NCI-H1694 treated with DMSO at 0.1 percent for 48 hours (cell line): ENCODE data around the gene FBXO41.
A peak's percentile ranks its signal among the peaks of the same experiment; 100 is the strongest.

Source experiments
- DNase-seq: peaks from one replicate; lab custom pipeline; 2025; lab: John Stamatoyannopoulos, UW

The FBXO41 gene

DNA sequence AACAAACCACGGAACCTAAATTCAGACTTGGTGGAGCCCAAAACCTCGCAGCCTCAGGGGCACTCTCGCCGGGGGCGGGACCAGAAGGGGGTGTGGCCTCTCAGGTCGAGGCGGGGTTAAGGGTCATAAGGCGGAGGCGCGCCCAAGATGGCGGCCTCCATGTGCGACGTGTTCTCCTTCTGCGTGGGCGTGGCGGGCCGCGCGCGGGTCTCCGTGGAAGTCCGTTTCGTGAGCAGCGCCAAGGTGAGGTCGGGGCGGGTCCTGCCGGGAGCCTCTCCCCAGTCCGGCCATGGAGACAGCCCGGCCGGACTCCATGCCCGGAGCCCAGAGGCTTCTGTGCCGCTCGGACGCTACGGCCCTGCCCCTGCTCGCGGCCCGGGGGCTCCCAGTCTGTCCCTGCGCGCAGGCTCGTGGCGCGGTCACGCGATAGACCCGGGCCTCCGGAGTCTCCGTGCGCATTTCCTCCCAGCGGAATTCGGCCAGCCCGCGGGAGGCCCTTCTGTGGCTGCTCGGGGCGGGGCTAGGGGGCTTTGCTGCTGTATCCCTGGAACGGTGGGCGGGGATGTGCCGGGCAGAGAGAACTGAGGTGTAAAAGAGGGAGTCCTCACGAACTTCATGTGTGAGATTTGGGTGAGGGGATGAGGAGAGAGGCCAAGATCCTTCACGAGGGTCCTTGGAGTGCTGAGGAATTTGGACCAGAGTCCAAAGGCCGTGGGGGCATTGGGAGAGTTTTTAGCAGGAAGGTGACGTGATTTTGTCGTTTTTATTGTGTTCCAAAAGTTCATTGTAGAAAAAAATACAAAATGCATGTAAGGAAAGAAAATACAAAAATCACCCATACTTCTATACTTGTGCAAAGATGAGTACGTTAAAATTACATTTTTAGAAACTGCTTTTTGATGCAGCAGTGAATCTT lies 69.9 kb downstream of the FBXO41 start, which contains the start of gene SMYD5:
TSS of gene SMYD5 (plus strand) at position 126 of the 916 bp plus-strand sequence. CDS start at position 148, 22 bp downstream.
- DNase-seq: peak; percentile 77

- peak; percentile 66 for DNase-seq
These were observed 71.7 kb downstream of the FBXO41 start for GRCh38 chr2:73212448-73213176.

DNA sequence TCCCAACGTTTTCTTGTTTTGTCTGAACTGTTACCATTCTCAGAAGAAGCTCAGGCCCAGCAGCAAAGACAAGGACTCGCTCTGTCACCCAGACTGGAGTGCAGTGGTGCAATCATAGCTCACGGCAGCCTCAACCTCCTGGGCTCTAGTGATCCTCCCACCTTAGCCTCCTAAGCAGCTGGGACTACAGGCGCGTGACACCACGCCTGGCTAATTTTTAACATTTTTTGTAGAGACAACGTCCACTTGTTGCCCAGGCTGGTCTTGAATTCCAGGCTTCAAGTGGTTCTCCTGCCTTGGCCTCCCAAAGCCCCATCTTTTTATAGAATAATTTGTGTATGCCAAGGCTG lies 72.2 kb downstream of the FBXO41 start:
- DNase-seq: no peak

DNA sequence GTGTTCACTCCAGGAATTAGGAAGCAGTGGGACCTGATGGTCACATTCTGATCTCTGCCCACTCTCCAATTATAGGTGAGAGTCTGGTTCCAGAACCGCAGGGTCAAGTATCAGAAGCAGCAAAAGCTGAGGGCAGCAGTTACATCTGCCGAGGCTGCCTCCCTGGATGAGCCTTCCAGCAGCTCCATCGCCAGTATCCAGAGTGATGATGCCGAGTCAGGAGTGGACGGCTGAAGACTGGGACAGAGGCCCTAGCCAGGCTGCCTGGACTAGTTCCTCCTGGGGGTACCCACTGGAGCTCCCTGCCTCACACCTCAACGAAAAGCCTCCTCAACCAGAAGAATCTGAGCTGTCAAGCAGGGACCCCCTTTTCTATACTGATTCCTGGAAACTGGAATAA lies 73.6 kb downstream of the FBXO41 start:
- DNase-seq: no peak

DNA sequence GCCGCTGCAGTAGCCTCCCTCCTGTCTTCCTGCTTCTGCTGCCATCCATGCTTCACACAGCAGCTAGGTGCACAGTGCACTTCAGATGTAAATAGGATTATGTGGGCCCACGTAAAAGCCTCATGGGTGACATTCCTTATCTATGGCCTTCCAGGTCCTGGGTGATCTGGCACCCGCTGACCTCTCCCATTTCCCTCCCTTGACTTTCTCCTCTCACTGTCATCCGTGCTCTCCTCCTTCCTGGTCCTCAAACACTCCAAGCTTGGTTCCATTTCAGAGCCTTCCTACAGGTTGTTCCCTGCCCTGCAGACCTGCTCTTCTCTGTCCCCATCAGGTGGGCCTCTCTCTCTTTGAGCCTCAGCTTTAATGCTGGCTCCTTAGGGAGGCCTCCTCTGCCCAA lies 74.3 kb downstream of the FBXO41 start:
- no peak for DNase-seq

DNA sequence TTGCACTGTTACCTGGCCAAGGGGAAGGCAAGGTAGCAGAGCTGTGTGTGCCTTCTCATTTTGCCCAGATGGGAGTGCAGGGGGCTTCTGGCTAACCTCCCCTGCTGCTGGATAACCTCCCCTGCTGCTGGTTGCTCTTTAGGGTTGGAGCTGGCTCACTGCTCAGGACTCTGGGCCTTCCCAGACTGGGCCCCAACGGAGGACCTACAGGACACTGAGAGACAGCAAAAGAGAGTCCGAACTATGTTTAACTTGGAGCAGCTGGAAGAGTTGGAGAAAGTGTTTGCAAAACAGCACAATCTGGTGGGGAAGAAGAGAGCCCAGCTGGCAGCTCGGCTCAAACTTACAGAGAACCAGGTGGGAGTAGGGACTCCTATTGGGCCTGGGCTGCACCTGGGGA lies 76.0 kb downstream of the FBXO41 start:
- DNase-seq: no peak

- no peak for DNase-seq
These were observed 78.7 kb downstream of the FBXO41 start for GRCh38 chr2:73205611-73206010.
